Loucy (cell line): ENCODE measurements around the gene CASZ1.

ENCODE experiments used
- CTCF ChIP-seq: fragments of 200-600 bp; sonication (generic); conservative IDR thresholded peaks from 2 replicates; pipeline ENCODE4 v1.5.1; 2014; ENCODE audit warnings: mild to moderate bottlenecking, antibody characterized with exemption, low read length
- EZH2phosphoT487 ChIP-seq: fragments of 200-600 bp; IDR thresholded peaks from 2 replicates; pipeline ENCODE4 v1.6.1; 2018; ENCODE audit warnings: antibody characterized with exemption, mild to moderate bottlenecking, moderate library complexity, borderline replicate concordance

GRCh38 chr1:10672343-10673050 is 123.9 kb downstream of the CASZ1 start:
- TF ChIP-seq CTCF (no peak), EZH2phosphoT487 (no peak)
